GM21390 (cell line): ENCODE results near the gene MAP3K5.
"Not testable (repeated sequence)": the region's sequence is repeated elsewhere in the genome, so short reads cannot be mapped to it uniquely, and the experiment has no call there.

ENCODE experiments used
- ATAC-seq: cut with Tn5 transposase; IDR thresholded peaks from one replicate; pipeline ENCODE4 v1.9.1; 2021; ENCODE audit not compliant: unreplicated experiment

Gene MAP3K5

GRCh38 chr6:136791296-136792094, 782 bp downstream of the MAP3K5 start:
- peak; percentile 43 for ATAC-seq

DNA sequence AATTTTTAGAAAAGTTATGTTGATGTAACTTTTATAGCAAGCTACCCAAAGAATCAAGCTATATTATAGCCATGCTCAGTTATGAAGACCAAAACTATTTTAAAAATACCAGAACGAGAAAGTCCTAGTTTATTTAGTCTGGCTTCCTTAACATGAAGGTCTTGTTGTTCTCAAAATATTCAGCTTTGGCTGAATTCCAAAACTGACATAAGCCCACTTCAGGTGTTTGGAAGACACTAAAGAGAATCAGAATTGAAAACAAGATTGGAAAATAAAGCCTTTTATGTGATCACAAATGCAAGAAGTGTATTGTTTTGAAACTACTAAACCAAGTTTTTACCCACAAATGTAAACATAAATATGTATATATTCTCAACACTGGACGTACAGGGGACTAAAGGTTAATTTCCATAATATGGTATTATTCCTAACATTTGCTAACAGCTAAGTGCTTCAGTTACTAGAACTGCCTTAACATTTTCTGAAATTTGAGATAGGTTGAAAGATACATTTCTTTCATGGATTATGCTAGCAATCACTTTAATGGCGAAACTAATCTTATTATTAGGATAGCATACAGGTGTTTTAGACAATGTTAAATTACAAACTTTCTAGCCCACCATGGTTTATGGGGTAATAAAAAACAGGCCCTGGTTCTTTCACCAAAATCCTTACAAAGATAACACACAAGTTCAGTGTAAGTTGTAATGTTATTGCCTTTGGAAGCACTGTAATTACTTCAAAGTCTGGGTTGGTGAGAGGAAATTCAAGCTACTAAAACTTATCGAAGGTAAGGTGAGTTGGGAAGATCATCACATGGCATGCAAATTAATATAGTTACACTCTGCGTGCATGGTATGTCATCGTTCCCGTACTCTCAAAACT, 1.6 kb downstream of the MAP3K5 start:
- no peak for ATAC-seq

DNA sequence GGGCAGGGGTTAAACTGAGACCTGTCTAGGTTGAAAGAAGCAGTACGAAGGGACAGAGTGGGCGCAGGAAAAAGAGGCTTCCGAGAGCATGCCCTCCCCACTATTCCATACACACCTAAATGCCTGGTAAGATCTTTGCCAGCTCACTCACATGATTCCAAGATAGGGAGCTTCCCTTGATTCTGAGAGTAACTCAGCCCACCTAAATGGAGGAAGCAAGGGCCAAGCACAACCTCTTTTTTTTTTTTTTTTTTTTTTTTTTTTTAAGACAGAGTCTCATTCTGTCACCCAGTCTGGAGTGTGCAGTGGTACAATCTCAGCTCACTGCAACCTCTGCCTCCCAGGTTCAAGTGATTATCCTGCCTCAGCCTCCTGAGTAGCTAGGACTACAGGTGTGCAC, 2.8 kb downstream of the MAP3K5 start:
- ATAC-seq = not testable (repeated sequence)

DNA sequence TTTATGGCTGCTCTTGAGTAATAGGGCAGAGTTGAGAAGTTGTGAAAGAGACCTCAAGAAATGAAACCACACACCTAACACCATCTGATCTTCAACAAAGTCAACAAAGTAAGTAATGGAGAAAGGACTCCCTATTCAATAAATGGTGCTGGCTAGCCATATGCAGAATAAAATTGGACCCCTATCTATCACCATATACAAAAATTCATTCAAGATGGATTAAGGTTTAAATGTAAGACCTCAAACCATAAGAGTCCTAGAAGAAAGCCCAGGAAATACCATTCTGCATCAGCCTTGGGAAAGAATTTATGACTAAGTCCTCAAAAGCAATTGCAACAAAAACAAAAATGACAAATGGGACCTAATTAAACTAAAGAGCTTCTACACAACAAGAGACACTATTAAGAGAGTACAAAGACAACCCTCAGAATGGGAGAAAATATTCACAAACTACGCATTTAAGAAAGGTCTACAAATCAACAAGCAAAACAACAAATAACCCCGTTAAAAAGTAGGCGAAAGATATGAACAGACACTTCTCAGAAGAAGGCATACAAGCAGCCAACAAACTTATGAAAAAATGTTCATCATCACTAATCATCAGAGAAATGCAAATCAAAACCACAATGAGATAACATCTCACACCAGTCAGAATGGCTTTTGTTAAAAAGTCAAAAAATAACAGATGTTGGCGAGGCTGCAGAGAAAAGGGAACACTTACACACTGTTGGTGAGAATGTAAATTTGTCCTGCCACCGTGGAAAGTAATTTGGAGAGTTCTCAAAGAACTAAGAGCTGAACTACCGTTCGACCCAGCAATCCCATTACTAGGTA, 4.0 kb downstream of the MAP3K5 start:
- no peak for ATAC-seq

GRCh38 chr6:136787726-136788068, 4.6 kb downstream of the MAP3K5 start:
- no peak for ATAC-seq

- ATAC-seq = no peak
Observed at GRCh38 chr6:136786658-136787057, 5.6 kb downstream of the MAP3K5 start.

GRCh38 chr6:136784910-136785746, 7.1 kb downstream of the MAP3K5 start:
- ATAC-seq = peak; percentile 44

DNA sequence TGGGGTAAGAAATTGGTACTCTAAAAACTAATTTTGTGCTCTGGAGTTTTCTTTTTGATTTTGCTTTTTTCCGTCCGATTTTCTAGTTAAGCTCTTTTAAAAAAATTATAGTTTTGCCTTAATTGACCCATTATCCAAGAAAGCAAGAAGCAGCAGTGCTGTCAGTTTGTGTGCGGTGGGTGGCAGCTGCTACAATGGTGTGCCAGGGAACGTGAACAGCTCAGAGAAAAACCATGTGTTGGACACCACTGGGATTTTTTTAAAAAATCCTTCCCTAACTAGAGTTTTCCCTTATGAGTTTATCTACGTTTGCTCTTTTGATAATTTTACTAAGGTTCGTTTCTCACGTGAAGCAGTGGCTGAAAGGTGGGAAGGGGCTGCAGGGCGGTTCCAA, 8.0 kb downstream of the MAP3K5 start:
- ATAC-seq = no peak

GRCh38 chr6:136783495-136784270, 8.6 kb downstream of the MAP3K5 start:
- peak; percentile 63 for ATAC-seq

DNA sequence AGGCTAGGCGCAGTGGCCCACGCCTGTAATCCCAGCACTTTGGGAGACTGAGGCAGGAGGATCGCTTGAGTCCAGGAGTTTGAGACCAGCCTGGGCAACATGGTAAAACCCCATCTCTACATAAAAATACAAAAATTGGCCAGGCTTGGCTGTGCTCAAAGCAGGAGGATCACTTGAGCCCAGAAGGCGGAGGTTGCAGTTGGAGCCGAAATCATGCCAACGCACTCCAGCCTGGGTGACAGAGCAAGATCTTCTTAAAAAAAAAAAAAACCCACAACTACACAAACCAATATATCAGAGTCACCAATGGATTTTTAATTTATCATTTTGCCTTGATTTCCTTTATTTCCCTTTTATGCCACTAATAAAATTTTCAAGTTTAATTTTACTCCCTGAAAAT, 9.3 kb downstream of the MAP3K5 start:
- no peak for ATAC-seq

- no peak for ATAC-seq
Observed at GRCh38 chr6:136782021-136782770, 10.1 kb downstream of the MAP3K5 start.

- ATAC-seq = no peak
Observed at GRCh38 chr6:136780972-136781371, 11.3 kb downstream of the MAP3K5 start.

GRCh38 chr6:136779682-136780081, 12.6 kb downstream of the MAP3K5 start:
- no peak for ATAC-seq

DNA sequence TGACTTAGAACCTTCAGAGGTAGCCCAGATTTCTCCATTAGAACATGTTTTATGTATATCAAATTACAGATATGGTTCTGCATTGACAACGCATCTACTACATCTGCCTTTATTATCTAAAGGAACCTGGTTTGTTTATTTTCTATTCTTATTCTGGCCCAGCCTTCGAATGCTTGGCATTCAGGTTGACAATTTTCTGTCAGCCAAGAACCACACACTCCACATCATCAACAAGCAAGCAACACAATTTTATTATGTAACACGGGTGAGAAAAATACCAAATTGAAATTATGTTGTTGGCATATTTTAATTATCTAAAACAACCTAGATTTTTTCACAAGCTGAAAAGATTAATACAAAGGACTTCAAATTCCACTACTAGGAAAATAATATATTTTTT, 14.6 kb downstream of the MAP3K5 start:
- ATAC-seq = no peak

DNA sequence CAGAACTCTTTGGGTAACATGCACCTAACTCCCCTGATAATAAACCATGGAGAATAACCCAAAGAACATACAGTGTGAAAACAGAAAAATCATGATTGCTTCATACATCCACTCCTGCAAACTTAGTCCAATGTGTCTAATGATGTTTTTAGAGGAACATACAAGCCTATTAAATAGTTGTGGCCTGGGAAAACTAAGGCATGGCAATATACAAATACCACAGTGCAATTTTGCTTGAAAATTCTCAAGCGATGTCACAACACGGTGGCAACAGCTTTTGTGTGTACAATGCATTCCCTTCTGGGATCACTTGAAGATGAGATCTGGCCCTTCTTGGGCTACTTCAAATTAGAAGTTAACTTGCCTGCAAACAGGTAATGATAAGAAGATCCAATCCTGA, 16.7 kb downstream of the MAP3K5 start:
- ATAC-seq = no peak

DNA sequence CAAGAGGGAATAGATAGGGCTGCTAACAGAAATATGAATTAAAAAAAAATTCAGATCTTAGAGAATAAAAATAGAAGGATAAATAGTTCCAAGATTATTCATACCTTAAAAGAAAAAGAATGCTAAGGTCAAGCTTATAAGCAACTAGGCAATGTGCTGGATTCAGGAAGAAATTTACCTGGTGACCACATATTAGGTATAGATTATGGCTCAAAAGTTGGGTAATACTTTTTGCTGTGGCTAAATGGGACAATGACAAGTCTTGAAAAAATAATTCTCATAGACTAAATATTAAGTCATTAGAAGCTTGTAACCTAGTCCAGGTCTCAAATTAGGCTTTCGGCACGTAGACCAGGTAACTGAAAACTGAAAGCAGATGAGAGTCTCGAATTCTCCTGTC, 17.2 kb downstream of the MAP3K5 start:
- no peak for ATAC-seq

DNA sequence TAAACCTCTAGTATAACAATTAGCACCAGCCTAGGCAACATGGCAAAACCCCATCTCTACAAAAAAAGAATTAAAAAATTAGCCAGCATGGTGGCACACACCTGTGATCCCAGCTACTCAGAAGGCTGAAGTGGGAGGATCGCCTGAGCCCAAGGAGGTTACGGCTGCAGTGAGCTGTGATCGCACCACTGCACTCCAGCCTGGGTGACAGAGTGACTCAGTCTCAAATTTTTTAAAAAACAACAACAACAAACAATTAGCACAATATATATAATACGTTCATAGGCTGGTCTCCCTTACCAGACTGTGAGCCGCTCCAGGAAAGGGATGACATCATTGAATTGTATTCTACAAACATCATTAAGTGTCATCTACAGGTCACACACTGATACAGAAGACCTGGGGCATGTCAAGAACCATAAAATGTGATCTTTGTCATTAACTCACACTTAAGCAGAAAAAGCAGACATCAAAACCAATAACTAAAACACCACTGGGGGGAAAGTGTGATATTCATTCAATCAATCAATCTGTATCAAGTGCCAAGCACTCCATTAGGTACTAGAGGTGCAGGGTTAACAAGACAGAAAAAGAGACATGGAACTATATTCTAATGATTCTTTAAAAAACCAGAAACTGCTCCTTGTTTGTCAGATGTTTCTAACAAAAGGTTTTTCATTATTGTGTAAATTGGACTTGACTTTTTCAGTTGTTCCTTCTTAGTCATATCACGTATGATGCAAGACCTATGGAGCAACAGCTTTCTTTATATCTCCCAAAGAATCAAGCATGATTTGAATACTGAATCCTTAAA, 17.8 kb downstream of the MAP3K5 start:
- no peak for ATAC-seq

DNA sequence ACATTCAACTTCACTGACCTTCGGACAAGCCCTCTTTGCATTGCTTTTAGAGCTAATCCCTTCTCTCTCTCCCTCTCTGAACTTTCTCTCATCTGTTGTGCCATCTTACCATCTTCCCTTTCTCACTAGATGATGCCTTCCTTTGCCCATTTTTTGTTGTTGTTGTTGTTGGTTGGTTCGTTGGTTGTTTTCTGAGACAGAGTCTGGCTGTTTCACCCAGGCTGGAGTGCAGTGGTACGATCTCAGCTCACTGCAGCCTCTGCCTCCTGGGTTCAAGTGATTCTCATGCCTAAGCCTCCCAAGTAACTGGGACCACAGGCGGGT, 18.8 kb downstream of the MAP3K5 start:
- no peak for ATAC-seq
